ENCODE data around the gene GDPD5.

The GDPD5 gene

DNA sequence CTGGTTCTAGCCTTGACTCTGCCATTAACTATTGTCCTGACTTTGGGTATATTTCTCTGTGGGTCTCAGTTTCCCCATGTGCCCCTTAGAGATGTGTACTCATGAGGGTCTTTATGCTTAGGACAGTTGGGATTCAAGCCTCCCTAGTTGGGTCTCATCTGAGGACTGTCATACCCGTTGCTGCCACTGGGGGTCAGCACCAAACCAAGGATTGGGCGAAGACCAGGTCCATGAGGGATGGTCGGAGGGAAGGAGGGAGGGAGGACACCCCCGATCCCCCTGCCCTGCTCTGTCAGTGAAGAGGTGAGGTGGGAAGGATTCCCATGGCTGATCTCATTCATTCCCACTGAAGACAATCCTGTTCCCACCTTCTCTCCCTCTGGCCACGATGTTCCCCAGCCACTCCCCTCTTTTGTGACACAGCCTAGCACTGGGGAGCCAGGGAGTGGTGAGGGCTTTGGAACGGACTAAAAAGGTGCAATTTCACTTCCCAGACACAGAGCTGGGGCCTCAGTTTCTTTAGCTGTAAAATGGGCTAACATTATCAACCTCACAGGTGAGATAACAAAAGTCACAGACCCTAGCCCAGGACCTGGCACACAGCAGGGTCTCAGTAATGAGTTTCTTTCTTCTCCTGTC is 80.3 kb downstream of the GDPD5 start:
- DNase-seq (ENCODE audit: low read depth), result peak; percentile 57
- H3K4me3 ChIP-seq (replicated peaks; ENCODE audit: low read depth, low read length), result no peak overlapping the region
- TF ChIP-seq, protein P1, sequence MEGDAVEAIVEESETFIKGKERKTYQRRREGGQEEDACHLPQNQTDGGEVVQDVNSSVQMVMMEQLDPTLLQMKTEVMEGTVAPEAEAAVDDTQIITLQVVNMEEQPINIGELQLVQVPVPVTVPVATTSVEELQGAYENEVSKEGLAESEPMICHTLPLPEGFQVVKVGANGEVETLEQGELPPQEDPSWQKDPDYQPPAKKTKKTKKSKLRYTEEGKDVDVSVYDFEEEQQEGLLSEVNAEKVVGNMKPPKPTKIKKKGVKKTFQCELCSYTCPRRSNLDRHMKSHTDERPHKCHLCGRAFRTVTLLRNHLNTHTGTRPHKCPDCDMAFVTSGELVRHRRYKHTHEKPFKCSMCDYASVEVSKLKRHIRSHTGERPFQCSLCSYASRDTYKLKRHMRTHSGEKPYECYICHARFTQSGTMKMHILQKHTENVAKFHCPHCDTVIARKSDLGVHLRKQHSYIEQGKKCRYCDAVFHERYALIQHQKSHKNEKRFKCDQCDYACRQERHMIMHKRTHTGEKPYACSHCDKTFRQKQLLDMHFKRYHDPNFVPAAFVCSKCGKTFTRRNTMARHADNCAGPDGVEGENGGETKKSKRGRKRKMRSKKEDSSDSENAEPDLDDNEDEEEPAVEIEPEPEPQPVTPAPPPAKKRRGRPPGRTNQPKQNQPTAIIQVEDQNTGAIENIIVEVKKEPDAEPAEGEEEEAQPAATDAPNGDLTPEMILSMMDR (IDR thresholded peaks at IDR 0.05; ENCODE audit: low read length, missing control alignments), result peak; percentile 95

DNA sequence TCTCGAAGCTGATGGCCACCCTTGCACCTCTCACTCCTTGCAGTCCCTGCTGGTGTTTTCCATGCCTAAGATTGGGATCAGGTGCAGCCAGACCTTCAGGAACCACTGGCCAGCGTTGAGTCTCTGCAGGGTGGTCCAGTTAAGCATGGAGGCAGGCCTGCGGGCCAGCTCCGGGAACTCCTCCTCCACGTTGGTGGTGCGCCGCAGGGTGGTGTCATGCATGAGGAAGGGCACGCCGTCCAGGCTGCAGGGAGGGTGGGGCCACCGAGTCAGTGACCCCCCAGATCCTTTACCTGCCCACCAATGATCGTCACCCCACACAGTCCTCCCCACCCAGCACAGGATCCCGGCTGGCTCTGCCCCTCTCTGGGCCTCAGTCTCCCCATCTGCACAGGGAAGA is 82.7 kb downstream of the GDPD5 start:
- no peak for DNase-seq (ENCODE audit: low read depth)
- H3K4me3 ChIP-seq (replicated peaks; ENCODE audit: low read depth, low read length), result no peak overlapping the region
- TF ChIP-seq, protein P1 (IDR thresholded peaks at IDR 0.05; ENCODE audit: low read length, missing control alignments), result no peak

DNA sequence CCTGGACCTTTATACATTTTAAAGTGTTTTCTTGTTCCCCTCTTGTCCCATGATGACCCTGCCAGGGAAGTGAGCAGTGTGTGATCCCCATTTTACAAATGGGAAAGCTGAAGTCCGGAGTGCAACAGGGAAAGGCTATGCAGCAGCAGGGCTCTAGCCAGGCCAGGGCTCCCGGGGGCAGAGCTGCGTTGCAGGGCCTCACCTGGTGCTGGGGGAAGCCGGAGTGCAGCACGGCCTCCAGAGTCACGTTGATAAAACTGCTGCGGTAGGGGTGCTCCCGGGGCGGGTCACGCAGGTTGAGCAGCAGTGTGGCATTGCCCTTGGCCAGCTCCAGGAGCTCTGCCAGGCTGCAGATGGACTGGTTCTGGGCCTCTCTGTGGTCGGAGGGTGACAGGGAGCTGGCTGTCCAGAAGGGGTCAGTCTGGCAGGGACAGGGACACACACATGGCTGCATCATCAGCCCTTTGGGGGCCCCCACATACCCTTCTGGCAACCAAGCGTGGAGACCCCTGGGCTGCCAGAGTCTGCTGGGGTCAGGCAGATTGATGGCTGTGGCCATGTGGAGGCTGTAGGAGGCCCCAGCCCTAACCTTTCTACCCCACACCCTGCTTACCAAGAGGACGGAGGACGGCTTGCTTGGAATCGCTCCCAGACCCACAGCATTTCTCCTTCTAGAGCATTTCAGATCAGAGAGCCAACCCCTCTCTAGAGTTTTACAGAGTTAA is 83.4 kb downstream of the GDPD5 start:
- no peak overlapping the region for H3K4me3 ChIP-seq (replicated peaks; ENCODE audit: low read depth, low read length)
- TF ChIP-seq, protein P1 (IDR thresholded peaks at IDR 0.05; ENCODE audit: low read length, missing control alignments), result no peak
- no peak for DNase-seq (ENCODE audit: low read depth)

DNA sequence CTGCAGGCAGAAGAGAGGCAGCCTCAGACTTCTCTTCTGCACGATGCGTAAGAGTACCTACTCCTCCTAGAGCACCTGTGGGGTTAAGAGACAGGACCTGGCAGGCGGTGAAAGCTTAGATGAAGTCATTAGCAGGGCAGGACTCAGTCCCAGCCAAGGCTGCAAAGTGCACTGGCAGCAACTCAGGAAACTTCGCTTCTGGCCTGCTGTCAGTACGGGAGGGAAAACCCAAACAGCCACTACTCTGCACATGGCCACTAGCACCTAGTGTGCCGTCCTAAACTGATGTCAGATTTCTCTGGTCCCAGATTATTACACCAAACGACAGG is 84.0 kb downstream of the GDPD5 start:
- no peak overlapping the region for H3K4me3 ChIP-seq (replicated peaks; ENCODE audit: low read depth, low read length)
- no peak for DNase-seq (ENCODE audit: low read depth)
- TF ChIP-seq, protein P1 (IDR thresholded peaks at IDR 0.05; ENCODE audit: low read length, missing control alignments), result no peak

DNA sequence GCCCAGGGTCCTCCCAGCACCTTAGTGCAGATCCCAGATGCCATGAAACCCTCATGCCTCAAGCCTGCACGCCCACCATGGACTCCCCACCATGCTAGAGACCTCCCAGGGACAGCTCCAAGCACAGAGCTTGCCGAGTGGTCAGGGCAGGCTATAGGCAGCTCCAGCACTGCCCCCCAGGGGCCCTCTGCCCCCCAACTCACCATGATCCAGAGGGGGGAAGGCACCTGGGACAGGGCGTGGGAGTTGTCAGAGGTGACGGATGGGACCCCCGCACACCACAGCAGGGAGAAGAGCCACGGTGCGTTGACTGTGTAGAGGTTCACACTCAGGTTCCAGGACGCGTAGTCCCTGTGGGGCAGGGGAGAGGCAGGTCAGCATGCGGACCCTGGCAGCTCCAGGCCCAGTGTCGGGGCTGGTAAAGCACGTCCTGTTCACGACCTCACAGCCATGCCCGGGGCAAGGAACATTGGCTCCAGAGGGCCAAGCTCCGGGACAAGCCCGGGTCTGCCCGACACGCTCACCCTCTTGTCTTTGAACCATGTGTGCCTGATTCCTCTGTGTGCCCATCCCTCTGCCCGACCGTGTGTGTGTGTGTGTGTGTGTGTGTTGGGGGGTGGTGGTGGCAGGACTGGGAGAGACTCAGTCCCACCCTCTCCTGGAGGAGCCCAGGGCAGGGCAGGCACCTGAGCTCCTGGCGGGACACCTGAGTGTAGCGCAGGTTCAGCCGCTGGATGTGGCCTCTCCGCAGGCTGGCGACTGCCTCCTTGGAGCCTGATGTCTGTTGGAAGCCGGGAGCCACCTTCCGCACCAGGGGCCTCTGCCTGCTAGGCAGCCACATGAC is 84.6 kb downstream of the GDPD5 start:
- TF ChIP-seq, protein P1 (IDR thresholded peaks at IDR 0.05; ENCODE audit: low read length, missing control alignments), result no peak
- DNase-seq (ENCODE audit: low read depth), result no peak
- no peak overlapping the region for H3K4me3 ChIP-seq (replicated peaks; ENCODE audit: low read depth, low read length)

DNA sequence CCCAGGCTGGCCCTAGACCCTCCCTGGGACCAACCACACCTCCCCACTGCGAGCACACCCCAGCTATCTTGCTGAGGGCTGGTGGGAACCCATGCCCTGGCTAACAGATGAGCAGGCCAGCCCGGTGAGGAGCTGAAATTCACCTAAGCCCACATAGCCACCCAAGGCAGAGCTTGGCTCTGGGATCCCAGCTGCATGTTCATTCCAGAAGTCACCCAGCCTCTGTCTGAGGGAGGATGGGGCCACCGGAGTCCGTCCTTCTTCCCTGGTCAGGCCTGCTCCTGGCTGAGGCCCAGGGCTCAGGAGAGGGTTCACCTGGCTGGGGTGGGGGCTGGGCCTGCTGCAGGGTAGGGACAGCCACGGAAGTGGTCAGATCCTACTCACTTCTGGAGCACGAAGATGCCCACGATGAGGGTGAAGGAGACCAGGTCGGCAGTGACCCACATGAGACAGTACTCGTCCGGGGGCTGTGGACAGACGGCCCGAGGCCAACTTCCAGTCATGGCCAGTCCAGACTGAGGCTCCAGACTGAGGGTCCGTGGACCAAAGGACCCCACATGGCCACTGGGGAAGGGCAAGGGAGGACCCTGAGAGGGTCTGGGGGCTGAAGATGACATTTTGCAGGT is 86.1 kb downstream of the GDPD5 start:
- no peak overlapping the region for H3K4me3 ChIP-seq (replicated peaks; ENCODE audit: low read depth, low read length)
- DNase-seq (ENCODE audit: low read depth), result no peak
- TF ChIP-seq, protein P1 (IDR thresholded peaks at IDR 0.05; ENCODE audit: low read length, missing control alignments), result no peak
